Activated CD4-positive, alpha-beta T cell treated with anti-CD3 and anti-CD28 coated beads, Interleukin-2, amount 10 ng/mL, durations not matched to agents 7 days and 5 days (primary cell): ENCODE results near the gene IL3. TPM values are rescaled to one million over a fixed set of nuclear protein-coding genes. Genes with fewer than 3 reads are reported as not detected.

Experiments used
- CTCF ChIA-PET: fragments of 350-600 bp; sonication (Branson Sonifier 250); formaldehyde crosslinking; loops from one replicate; lab custom pipeline; 2021; ENCODE audit warnings: antibody characterized with exemption; lab: Charles Lee
- POLR2A ChIA-PET: fragments of 350-600 bp; sonication (Branson Sonifier 250); formaldehyde crosslinking; loops from one replicate; lab custom pipeline; 2021; ENCODE audit warnings: antibody characterized with exemption; lab: Charles Lee
- DNase-seq: peaks from one replicate; pipeline ENCODE4 v3.0.0-alpha.2; 2020
- H3K27ac Mint-ChIP-seq: one replicate; pipeline ENCODE4 v1.8.0; 2021; ENCODE audit warnings: mild to moderate bottlenecking, moderate library complexity, mixed read lengths
- H3K27me3 Mint-ChIP-seq: one replicate; pipeline ENCODE4 v1.8.0; 2021; ENCODE audit warnings: mixed read lengths
- H3K36me3 Mint-ChIP-seq: one replicate; pipeline ENCODE4 v1.8.0; 2021; ENCODE audit warnings: low read depth, mixed read lengths
- H3K4me1 Mint-ChIP-seq: one replicate; pipeline ENCODE4 v1.8.0; 2021; ENCODE audit warnings: mixed read lengths
- H3K4me3 Mint-ChIP-seq: one replicate; pipeline ENCODE4 v1.8.0; 2021; ENCODE audit warnings: mild to moderate bottlenecking, moderate library complexity, mixed read lengths
- H3K9me3 Mint-ChIP-seq: one replicate; pipeline ENCODE4 v1.8.0; 2021; ENCODE audit warnings: mixed read lengths
- total RNA-seq, 2 experiments: library from RNA; stranded (reverse); gene quantifications; one replicate each; pipeline ENCODE4 v1.2.3, GENCODE V29; 2021

Gene IL3
- total RNA-seq, 2 experiments from 2014 or later: 0.20 to 0.40 TPM

DNA sequence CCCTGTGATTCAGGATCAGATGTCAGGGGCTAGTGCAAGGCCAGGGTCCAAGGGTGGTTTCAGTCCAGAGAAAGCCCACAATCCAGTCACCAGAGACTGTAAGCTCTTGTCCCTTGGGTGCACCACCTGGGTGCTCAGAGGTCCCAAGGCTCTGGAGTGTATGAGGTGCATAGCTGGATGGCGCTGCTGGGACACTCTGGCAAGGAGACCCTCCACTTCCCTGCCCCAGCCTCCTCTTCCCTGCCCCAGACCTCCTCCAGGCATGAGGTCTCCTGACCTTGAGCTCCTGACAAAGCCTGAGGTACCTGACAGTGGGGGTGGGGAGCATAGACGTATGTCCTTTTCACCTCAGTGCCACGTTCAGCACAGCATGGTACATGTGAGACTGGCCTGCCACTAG, 20.1 kb downstream of the IL3 start:
- CTCF ChIA-PET: interaction anchor here (0.9 to 3.0 kb wide), 5 partner anchors 13 to 109 kb away, joined by 3 to 8 read pairs (median 3); no protein-coding TSS in a partner anchor
- Mint-ChIP-seq H3K4me1 (peaks cover 51% of the 10 kb centered on the region), H3K4me3 (no peak overlapping the region), H3K27me3 (no peaks in the 10 kb centered on the region), H3K27ac (no peak overlapping the region), H3K9me3 (no peaks in the 10 kb centered on the region), H3K36me3 (peaks cover 1% of the 10 kb centered on the region)
- POLR2A ChIA-PET: no interaction called here
- no peak for DNase-seq

DNA sequence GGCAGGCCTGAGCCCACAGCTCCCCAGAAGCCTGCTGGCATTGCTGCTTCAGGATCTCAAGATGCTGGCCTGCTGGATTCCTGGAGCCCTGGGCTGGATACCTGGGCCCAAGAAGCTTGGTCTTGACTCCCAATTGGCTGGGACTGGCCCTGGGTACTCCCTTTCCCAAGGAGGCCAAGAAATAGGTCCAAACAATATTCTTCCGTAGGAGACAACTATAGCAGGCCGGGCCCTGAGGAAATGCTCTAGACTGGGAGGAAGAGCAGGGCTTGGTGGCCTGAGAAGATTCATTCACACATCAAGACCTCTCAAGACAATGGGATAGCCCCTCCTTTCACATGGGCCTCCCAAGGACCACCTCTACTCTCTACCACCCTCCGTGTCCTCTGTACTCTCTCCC, 21.0 kb downstream of the IL3 start:
- ChIA-PET POLR2A (no interaction called here), CTCF (interaction anchor here (0.9 to 3.0 kb wide), 4 partner anchors 10 to 19 kb away, joined by 3 to 8 read pairs (median 4); no protein-coding TSS in a partner anchor)
- Mint-ChIP-seq H3K36me3 (peaks cover 1% of the 10 kb centered on the region), H3K4me3 (no peak overlapping the region), H3K9me3 (no peaks in the 10 kb centered on the region), H3K4me1 (peaks cover 50% of the 10 kb centered on the region), H3K27me3 (no peaks in the 10 kb centered on the region), H3K27ac (peak overlapping the region; percentile 68)
- no peak for DNase-seq

DNA sequence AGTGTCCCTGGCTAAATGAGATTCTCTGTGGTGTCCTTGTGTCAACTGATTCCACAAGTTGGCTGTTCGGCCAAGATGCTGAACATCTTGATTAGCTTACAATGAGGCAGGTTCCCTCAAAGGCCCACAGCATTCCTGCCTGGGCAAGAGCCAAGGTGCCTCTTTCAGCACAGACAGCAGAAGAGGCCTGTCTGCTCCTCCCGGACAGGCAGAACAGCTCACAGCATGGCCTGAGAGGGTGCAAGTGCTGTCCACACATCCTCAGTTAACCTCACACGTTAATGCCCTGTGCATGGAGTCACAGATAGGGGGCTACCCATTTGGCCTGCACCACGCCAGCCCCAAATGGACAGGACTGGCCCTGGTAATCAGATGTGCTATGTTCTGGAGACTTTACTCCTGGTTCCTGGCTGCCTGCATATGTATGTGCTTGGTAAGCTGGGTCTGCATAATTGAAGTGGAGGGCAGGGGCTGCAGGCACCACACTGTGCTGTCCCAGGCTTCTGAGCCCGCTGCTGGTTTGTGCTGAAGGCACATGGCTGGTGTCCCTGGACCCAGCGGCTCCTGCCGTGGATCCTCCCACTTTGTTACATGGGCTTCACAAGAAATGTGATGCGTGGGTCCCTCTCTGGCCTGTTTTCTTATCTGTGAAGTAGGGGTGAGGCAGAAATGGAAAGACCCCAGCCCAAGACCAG, 22.0 kb downstream of the IL3 start:
- no peaks in the 10 kb centered on the region for H3K27me3 Mint-ChIP-seq
- ChIA-PET CTCF (interaction anchor here (0.6 to 3.0 kb wide), 6 partner anchors 11 to 1010 kb away, joined by 3 to 8 read pairs (median 4); no protein-coding TSS in a partner anchor), POLR2A (no interaction called here)
- H3K4me3 Mint-ChIP-seq: no peak overlapping the region
- peak overlapping the region; percentile 81 for H3K27ac Mint-ChIP-seq
- peaks cover 43% of the 10 kb centered on the region for H3K4me1 Mint-ChIP-seq
- H3K36me3 Mint-ChIP-seq: peaks cover 1% of the 10 kb centered on the region
- no peak for DNase-seq
- H3K9me3 Mint-ChIP-seq: no peaks in the 10 kb centered on the region

DNA sequence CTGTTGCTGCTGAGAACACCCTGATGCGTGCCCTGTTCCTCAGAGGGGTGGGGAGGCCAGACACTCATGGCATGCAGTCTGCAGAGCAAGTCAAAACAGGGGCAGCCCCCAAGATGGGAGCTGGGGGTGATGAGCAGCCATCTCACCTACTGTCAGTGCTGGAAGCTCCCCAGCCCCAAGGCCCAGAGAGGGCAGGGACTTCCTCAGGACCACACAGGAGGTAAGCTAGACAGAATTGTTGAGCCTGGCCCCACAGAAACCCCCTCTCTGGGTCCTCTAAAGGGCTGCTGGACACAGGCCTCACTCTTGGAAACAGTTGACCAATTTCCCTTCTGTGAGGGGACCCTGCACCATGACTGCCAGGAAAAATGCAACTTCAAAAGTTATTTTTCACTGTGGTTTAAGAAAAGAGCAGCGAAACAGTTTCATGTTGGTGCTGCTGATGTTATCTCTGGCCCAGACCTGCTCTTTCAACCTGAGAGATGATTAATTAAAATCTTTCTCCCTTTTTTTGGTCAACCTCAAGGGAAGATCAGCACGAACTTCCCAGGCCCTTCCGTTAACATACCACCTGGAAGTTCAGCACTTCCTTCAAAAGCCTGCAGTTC, 22.7 kb downstream of the IL3 start:
- ChIA-PET CTCF (interaction anchor here (0.7 to 3.0 kb wide), 4 partner anchors 15 to 237 kb away, joined by 3 to 8 read pairs (median 4); no protein-coding TSS in a partner anchor), POLR2A (no interaction called here)
- H3K4me3 Mint-ChIP-seq: no peak overlapping the region
- peak overlapping the region; percentile 81 for H3K27ac Mint-ChIP-seq
- no peaks in the 10 kb centered on the region for H3K9me3 Mint-ChIP-seq
- peaks cover 43% of the 10 kb centered on the region for H3K4me1 Mint-ChIP-seq
- peaks cover 1% of the 10 kb centered on the region for H3K36me3 Mint-ChIP-seq
- no peak for DNase-seq
- H3K27me3 Mint-ChIP-seq: no peaks in the 10 kb centered on the region

DNA sequence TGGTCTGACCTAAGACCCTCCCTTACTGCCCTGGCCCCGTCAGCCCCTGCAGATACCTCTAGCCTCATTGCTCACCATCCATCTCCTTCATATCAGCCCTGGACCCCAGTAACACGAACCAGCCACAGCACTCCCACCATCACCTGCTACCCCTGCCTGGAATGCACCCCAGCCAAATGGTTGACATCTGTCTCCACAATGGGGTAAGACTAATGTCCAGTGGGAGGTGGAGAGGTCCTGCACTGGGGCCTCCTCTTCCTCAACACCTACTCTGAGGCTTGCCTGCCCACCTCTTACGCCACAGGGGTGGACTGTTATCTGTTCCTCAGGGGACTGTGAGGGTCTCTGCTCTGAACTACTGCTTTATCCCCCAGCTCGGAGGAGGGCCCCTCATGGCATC, 25.2 kb downstream of the IL3 start:
- no peak overlapping the region for H3K4me3 Mint-ChIP-seq
- CTCF ChIA-PET: interaction anchor here (1.0 kb wide), 2 partner anchors 21 kb away, joined by 4 read pairs; no protein-coding TSS in a partner anchor
- peak overlapping the region; percentile 69 for H3K27ac Mint-ChIP-seq
- POLR2A ChIA-PET: no interaction called here
- H3K36me3 Mint-ChIP-seq: peaks cover 5% of the 10 kb centered on the region
- no peaks in the 10 kb centered on the region for H3K27me3 Mint-ChIP-seq
- peaks cover 8% of the 10 kb centered on the region for H3K9me3 Mint-ChIP-seq
- DNase-seq: no peak
- peaks cover 46% of the 10 kb centered on the region for H3K4me1 Mint-ChIP-seq

DNA sequence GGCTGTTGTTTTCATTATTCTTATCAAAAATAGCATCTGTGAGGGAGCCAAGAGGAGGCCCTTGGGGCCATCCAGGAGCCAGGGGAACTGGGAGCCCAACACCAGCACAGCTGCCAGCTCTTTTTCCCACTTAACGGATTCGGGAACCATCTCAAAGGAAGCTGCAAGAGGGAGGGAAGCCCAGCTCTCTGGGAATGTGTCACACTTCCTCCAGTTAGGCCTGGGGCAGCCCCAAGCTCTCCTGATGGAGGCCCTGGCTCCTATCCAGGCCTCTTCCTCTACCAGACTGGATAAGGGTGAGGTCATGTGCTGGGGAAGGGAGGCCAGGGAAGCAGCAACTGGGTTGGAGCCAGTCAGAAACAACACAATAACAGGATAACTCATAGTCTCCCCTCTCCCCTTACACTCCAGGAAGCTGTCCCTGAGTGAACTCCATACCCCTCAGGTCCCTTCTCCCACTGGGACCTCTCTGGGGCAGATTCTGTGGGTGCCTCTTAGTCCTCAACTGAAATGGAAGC, 25.9 kb downstream of the IL3 start:
- no peak for DNase-seq
- peaks cover 8% of the 10 kb centered on the region for H3K9me3 Mint-ChIP-seq
- no peaks in the 10 kb centered on the region for H3K27me3 Mint-ChIP-seq

DNA sequence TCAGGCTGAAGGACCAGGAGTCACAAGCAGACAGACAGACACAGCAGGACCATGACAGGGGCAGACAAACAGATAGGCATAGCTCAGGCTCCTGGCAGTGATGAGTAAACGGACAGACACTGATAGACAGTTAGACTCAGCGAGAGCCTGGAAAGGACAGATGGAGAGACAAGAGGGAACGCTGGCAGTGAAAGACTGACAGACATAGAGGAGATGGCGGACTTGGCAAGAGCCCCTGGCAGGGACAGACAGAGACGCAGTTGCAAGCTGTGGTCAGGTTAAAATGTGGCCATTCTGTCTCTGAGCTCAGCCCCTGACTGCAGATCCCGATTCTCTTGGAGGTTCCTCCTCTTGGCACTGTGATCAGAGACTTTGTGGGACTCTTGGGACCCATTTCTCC, 26.7 kb downstream of the IL3 start:
- Mint-ChIP-seq H3K4me3 (no peak overlapping the region), H3K36me3 (peaks cover 5% of the 10 kb centered on the region), H3K27me3 (no peaks in the 10 kb centered on the region), H3K9me3 (peaks cover 8% of the 10 kb centered on the region), H3K4me1 (peaks cover 40% of the 10 kb centered on the region), H3K27ac (no peak overlapping the region)
- POLR2A ChIA-PET: no interaction called here
- CTCF ChIA-PET: interaction anchor here (0.9 to 3.2 kb wide), 6 partner anchors 9 to 92 kb away, joined by 3 to 13 read pairs (median 4); no protein-coding TSS in a partner anchor
- DNase-seq: no peak

More for the DNA sequence above, 25.9 kb downstream of the IL3 start:
- no peak overlapping the region for H3K27ac Mint-ChIP-seq
- ChIA-PET CTCF (interaction anchor here (0.9 to 3.2 kb wide), 4 partner anchors 10 to 93 kb away, joined by 3 to 13 read pairs (median 3); no protein-coding TSS in a partner anchor), POLR2A (no interaction called here)
- peaks cover 46% of the 10 kb centered on the region for H3K4me1 Mint-ChIP-seq
- H3K4me3 Mint-ChIP-seq: no peak overlapping the region
- H3K36me3 Mint-ChIP-seq: peaks cover 5% of the 10 kb centered on the region

DNA sequence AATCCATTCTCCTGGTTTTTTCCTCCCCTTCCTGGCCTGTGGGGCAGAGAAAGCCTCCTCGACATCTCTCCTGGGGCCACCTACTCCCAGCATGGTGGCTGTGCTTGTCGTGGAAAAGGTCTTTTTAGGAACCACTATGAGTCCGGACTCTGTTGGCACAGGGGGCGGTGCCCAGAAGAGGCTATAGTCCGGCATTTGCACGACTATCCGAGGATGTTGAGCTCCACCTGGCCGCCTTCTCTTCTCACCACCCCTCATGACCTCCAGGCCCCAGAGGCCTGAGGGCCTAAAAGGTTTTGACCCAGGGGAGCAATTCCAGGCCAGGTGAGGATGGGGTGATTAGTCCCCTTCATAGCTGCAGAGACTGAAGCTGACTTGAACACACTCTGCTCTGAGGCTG, 27.2 kb downstream of the IL3 start:
- Mint-ChIP-seq H3K4me3 (no peak overlapping the region), H3K27me3 (no peaks in the 10 kb centered on the region), H3K36me3 (peaks cover 5% of the 10 kb centered on the region), H3K27ac (peak overlapping the region; percentile 32), H3K4me1 (peaks cover 35% of the 10 kb centered on the region), H3K9me3 (peaks cover 8% of the 10 kb centered on the region)
- no peak for DNase-seq
- ChIA-PET CTCF (interaction anchor here (0.9 to 3.2 kb wide), 7 partner anchors 9 to 151 kb away, joined by 3 to 13 read pairs (median 3); no protein-coding TSS in a partner anchor), POLR2A (no interaction called here)

DNA sequence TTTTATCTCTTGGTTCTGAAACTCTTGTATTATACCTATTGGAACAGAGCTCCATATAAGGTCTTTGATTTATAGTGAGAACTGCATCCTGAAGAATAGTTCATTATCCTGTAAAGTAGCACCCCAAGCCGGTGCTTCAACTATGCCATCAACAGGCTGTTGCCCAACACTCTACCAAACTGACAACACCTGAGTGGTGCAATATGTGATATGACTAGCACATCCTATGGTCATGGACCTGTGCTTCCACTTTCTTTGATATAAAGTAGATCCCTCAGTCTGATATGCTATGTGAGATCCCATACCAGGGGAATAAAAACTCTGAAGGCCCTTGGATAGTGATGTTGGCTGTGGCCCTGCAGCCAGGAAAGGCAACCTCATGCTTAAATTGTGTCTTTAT, 28.9 kb downstream of the IL3 start:
- CTCF ChIA-PET: interaction anchor here (3.2 kb wide), 1 partner anchor 13 kb away, joined by 13 read pairs; no protein-coding TSS in a partner anchor
- H3K4me1 Mint-ChIP-seq: peaks cover 25% of the 10 kb centered on the region

DNA sequence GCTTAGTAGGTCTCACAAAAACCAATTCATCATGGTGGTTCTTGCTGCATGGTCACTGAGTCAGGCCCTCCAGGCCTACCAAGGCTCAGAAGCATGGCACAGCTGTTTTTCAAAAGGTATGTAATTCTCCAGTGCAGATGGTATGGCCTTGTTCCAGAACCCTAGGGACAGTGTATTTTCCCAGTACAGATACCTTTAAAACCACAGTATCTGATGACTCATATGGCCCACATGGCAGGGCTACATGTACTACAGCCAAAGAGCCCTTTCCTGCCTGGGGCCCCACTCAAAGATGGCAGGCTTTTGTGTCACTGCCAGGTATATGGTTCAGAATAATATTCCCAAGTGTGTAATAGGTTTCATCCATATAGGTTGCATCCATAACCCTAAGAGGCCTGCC, 29.7 kb downstream of the IL3 start:
- H3K36me3 Mint-ChIP-seq: peaks cover 5% of the 10 kb centered on the region
- POLR2A ChIA-PET: no interaction called here

More for the DNA sequence above, 28.9 kb downstream of the IL3 start:
- Mint-ChIP-seq H3K27ac (no peak overlapping the region), H3K9me3 (peaks cover 8% of the 10 kb centered on the region), H3K27me3 (no peaks in the 10 kb centered on the region), H3K4me3 (no peak overlapping the region), H3K36me3 (peaks cover 5% of the 10 kb centered on the region)
- no peak for DNase-seq
- POLR2A ChIA-PET: no interaction called here

DNA sequence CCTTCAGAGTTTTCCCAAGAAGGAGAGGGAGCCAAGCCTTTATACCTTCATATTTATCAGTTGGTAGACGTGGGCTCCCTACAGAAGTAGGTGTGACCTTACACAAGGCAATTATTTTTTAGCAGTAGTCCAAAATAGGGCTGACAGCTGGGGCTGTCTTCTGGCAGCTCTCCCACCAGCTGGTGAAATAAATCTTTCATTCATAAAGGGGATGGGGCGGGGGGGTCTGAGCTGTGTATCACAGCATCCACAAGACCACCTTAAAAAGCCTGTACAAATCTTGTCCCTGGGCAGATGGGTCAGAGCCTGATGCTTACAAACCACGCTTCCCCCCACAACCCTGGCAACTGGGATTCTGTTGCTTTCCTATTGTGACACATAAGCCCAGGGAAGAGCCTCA, 32.8 kb downstream of the IL3 start:
- peaks cover 28% of the 10 kb centered on the region for H3K4me1 Mint-ChIP-seq
- peaks cover 8% of the 10 kb centered on the region for H3K9me3 Mint-ChIP-seq
- peaks cover 3% of the 10 kb centered on the region for H3K36me3 Mint-ChIP-seq

More for the DNA sequence above, 29.7 kb downstream of the IL3 start:
- DNase-seq: no peak
- Mint-ChIP-seq H3K27me3 (no peaks in the 10 kb centered on the region), H3K4me3 (no peak overlapping the region), H3K4me1 (peaks cover 23% of the 10 kb centered on the region), H3K27ac (no peak overlapping the region), H3K9me3 (peaks cover 8% of the 10 kb centered on the region)
- CTCF ChIA-PET: interaction anchor here (0.9 kb wide), 1 partner anchor 15 kb away, joined by 3 read pairs; no protein-coding TSS in a partner anchor

DNA sequence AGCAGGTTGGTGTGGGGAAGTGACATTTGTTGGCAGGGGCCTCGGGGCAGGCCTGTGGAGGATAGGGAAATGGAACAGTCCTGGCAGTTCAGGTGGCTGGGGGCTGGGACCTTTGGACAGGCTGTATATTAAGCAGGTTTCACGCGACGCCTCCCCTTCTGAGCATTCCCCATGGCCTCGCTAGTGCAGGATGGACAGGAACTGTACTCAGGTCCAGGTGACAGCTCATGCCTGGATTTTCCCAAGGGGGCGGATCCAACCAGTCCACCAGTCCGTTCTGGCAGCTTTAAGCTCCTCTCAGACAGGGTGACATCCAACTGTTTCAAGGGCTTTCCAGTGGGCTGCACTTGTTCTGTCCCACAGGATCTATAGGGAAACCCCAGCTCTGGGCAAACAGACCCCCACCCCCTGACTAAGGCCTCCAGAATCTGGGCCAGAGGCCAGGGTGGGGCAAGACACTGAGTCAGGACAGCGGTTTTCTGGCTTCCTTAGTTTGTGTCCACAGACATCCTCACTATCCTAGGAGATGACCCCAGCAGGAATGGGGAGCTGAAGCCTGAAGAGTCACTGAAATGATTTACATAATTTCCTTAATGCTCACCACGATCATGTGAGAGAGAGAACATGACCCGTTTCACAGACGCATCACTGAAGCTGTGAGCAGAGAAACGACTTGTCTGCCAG, 34.1 kb downstream of the IL3 start:
- no peaks in the 10 kb centered on the region for H3K27me3 Mint-ChIP-seq
- ChIA-PET CTCF (interaction anchor here (1.3 to 2.1 kb wide), 4 partner anchors 20 to 171 kb away, joined by 3 to 5 read pairs (median 4); partner anchors contain the start of gene CSF2), POLR2A (no interaction called here)
- peaks cover 38% of the 10 kb centered on the region for H3K4me1 Mint-ChIP-seq
- H3K4me3 Mint-ChIP-seq: no peak overlapping the region
- peaks cover 6% of the 10 kb centered on the region for H3K9me3 Mint-ChIP-seq
- no peak overlapping the region for H3K27ac Mint-ChIP-seq
- peaks cover 3% of the 10 kb centered on the region for H3K36me3 Mint-ChIP-seq
- DNase-seq: no peak

More for the DNA sequence above, 32.8 kb downstream of the IL3 start:
- Mint-ChIP-seq H3K4me3 (no peak overlapping the region), H3K27me3 (no peaks in the 10 kb centered on the region), H3K27ac (no peak overlapping the region)
- DNase-seq: no peak
- CTCF ChIA-PET: interaction anchor here (1.0 to 2.1 kb wide), 6 partner anchors 9 to 173 kb away, joined by 3 to 6 read pairs (median 5); no protein-coding TSS in a partner anchor
- POLR2A ChIA-PET: no interaction called here
